ENCODE data around the gene LSM3. TPM values are rescaled to one million over a fixed set of nuclear protein-coding genes. Genes with fewer than 3 reads are reported as not detected.
A peak's percentile ranks its signal among the peaks of the same experiment; 100 is the strongest.

LSM3 gene
- total RNA-seq, 1 experiment from 2014 or later, result 17.7 TPM

GRCh38 chr3:14140668-14141067 is 37.9 kb upstream of the LSM3 start:
- DNase-seq, result no peak
- H3K4me1 Mint-ChIP-seq (ENCODE audit: low read depth, unreplicated experiment), result peaks cover 17% of the 10 kb centered on the region
- intact Hi-C loops (cut with micrococcal nuclease; ENCODE audit: unreplicated experiment), result no loop called here
- CTCF ChIA-PET, result no interaction called here
- no peak for TF ChIP-seq CTCF (IDR thresholded peaks at IDR 0.05; ENCODE audit: unreplicated experiment)
- no TSS peak for BruUV-seq (replicated peaks)
- peaks cover 45% of the 10 kb centered on the region for H3K36me3 Mint-ChIP-seq (ENCODE audit: insufficient read depth, unreplicated experiment)
- H3K4me3 Mint-ChIP-seq (ENCODE audit: low read depth, unreplicated experiment), result no peak overlapping the region
- H3K27ac Mint-ChIP-seq (ENCODE audit: unreplicated experiment), result no peak overlapping the region
- H3K9me3 Mint-ChIP-seq (ENCODE audit: low read depth, unreplicated experiment), result no peaks in the 10 kb centered on the region
- no peaks in the 10 kb centered on the region for H3K27me3 Mint-ChIP-seq (ENCODE audit: unreplicated experiment)

- CTCF ChIA-PET, result no interaction called here
- H3K27me3 Mint-ChIP-seq (ENCODE audit: unreplicated experiment), result no peaks in the 10 kb centered on the region
- DNase-seq, result no peak
- no TSS peak for BruUV-seq (replicated peaks)
- intact Hi-C loops (cut with micrococcal nuclease; ENCODE audit: unreplicated experiment), result no loop called here
- H3K4me3 Mint-ChIP-seq (ENCODE audit: low read depth, unreplicated experiment), result no peak overlapping the region
- no peak overlapping the region for H3K27ac Mint-ChIP-seq (ENCODE audit: unreplicated experiment)
- no peaks in the 10 kb centered on the region for H3K9me3 Mint-ChIP-seq (ENCODE audit: low read depth, unreplicated experiment)
- peaks cover 47% of the 10 kb centered on the region for H3K36me3 Mint-ChIP-seq (ENCODE audit: insufficient read depth, unreplicated experiment)
- no peak for TF ChIP-seq CTCF (IDR thresholded peaks at IDR 0.05; ENCODE audit: unreplicated experiment)
- peaks cover 17% of the 10 kb centered on the region for H3K4me1 Mint-ChIP-seq (ENCODE audit: low read depth, unreplicated experiment)
Measured at GRCh38 chr3:14141144-14141543, 37.5 kb upstream of the LSM3 start.

- intact Hi-C loops (cut with micrococcal nuclease; ENCODE audit: unreplicated experiment), result no loop called here
- peaks cover 47% of the 10 kb centered on the region for H3K36me3 Mint-ChIP-seq (ENCODE audit: insufficient read depth, unreplicated experiment)
- CTCF ChIA-PET, result no interaction called here
- no peak for DNase-seq
- no peaks in the 10 kb centered on the region for H3K9me3 Mint-ChIP-seq (ENCODE audit: low read depth, unreplicated experiment)
- peak overlapping the region; percentile 47 for H3K27ac Mint-ChIP-seq (ENCODE audit: unreplicated experiment)
- no TSS peak for BruUV-seq (replicated peaks)
- no peak for TF ChIP-seq CTCF (IDR thresholded peaks at IDR 0.05; ENCODE audit: unreplicated experiment)
- H3K4me3 Mint-ChIP-seq (ENCODE audit: low read depth, unreplicated experiment), result no peak overlapping the region
- peaks cover 17% of the 10 kb centered on the region for H3K4me1 Mint-ChIP-seq (ENCODE audit: low read depth, unreplicated experiment)
- H3K27me3 Mint-ChIP-seq (ENCODE audit: unreplicated experiment), result no peaks in the 10 kb centered on the region
Measured at GRCh38 chr3:14141602-14142341, 36.8 kb upstream of the LSM3 start.

DNA sequence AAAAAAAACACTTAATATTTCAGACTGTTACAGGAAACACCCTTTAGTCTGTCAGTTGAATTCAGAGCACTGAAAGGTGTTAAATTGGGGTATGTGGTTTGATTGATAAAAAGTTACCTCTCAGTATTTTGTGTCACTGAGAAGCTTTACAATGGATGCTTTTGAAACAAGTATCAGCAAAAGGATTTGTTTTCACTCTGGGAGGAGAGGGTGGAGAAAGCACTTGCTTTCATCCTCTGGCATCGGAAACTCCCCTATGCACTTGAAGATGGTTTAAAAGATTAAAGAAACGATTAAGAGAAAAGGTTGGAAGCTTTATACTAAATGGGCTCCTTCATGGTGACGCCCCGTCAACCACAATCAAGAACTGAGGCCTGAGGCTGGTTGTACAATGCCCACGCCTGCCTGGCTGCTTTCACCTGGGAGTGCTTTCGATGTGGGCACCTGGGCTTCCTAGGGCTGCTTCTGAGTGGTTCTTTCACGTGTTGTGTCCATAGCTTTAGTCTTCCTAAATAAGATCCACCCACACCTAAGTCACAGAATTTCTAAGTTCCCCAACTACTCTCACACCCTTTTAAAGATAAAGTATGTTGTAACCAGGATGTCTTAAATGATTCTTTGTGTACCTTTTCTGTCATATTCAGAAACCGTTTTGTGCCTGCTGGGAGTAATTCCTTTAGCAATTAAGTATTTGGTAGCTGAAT is 35.9 kb upstream of the LSM3 start:
- H3K36me3 Mint-ChIP-seq (ENCODE audit: insufficient read depth, unreplicated experiment), result peaks cover 53% of the 10 kb centered on the region
- CTCF ChIA-PET, result no interaction called here
- H3K9me3 Mint-ChIP-seq (ENCODE audit: low read depth, unreplicated experiment), result no peaks in the 10 kb centered on the region
- H3K4me3 Mint-ChIP-seq (ENCODE audit: low read depth, unreplicated experiment), result no peak overlapping the region
- no peak for TF ChIP-seq CTCF (IDR thresholded peaks at IDR 0.05; ENCODE audit: unreplicated experiment)
- H3K27me3 Mint-ChIP-seq (ENCODE audit: unreplicated experiment), result no peaks in the 10 kb centered on the region
- BruUV-seq (replicated peaks), result TSS peak; percentile 62
- no peak for DNase-seq
- peak overlapping the region; percentile 27 for H3K27ac Mint-ChIP-seq (ENCODE audit: unreplicated experiment)
- H3K4me1 Mint-ChIP-seq (ENCODE audit: low read depth, unreplicated experiment), result peaks cover 17% of the 10 kb centered on the region
- intact Hi-C loops (cut with micrococcal nuclease; ENCODE audit: unreplicated experiment), result no loop called here

Data from Calu3 (cell line).